SKM-1 (cell line): ENCODE measurements around the gene NKAIN1.
"Not testable (repeated sequence)": the region's sequence is repeated elsewhere in the genome, so short reads cannot be mapped to it uniquely, and the experiment has no call there.

ENCODE experiments used
- DNase-seq: peaks from one replicate; lab custom pipeline; 2025; ENCODE audit not compliant: unreplicated experiment; lab: John Stamatoyannopoulos, UW

The NKAIN1 gene

GRCh38 chr1:31154632-31155215 lies 85.0 kb downstream of the NKAIN1 start:
- DNase-seq: peak; percentile 28

- no peak for DNase-seq
Measured at GRCh38 chr1:31154000-31154631, 85.6 kb downstream of the NKAIN1 start.

- no peak for DNase-seq
Measured at GRCh38 chr1:31153423-31153822, 86.3 kb downstream of the NKAIN1 start.

- no peak for DNase-seq
Measured at GRCh38 chr1:31152181-31152795, 87.4 kb downstream of the NKAIN1 start.

- DNase-seq: no peak
Measured at GRCh38 chr1:31151402-31151801, 88.3 kb downstream of the NKAIN1 start.

GRCh38 chr1:31148409-31148808 lies 91.3 kb downstream of the NKAIN1 start:
- no peak for DNase-seq

- DNase-seq: no peak
Measured at GRCh38 chr1:31145648-31146047, 94.0 kb downstream of the NKAIN1 start.

- DNase-seq: no peak
Measured at GRCh38 chr1:31144442-31144841, 95.2 kb downstream of the NKAIN1 start.

- no peak for DNase-seq
Measured at GRCh38 chr1:31143455-31143854, 96.2 kb downstream of the NKAIN1 start.

GRCh38 chr1:31142406-31142805 lies 97.3 kb downstream of the NKAIN1 start:
- DNase-seq: no peak

- no peak for DNase-seq
Measured at GRCh38 chr1:31140299-31140698, 99.4 kb downstream of the NKAIN1 start.

GRCh38 chr1:31138797-31139521 lies 100.7 kb downstream of the NKAIN1 start:
- not testable (repeated sequence) for DNase-seq

- DNase-seq: not testable (repeated sequence)
Measured at GRCh38 chr1:31137873-31138272, 101.8 kb downstream of the NKAIN1 start.

- no peak for DNase-seq
Measured at GRCh38 chr1:31135973-31136600, 103.6 kb downstream of the NKAIN1 start.

GRCh38 chr1:31133368-31133767 lies 106.3 kb downstream of the NKAIN1 start:
- DNase-seq: no peak
